Activated T-helper 9 cell treated with anti-CD3 and anti-CD28 coated beads, Interleukin-2, amount 50 U/mL, for 16 hours (primary cell): ENCODE measurements around the gene ITGA2B.
"Not testable (repeated sequence)": the region's sequence is repeated elsewhere in the genome, so short reads cannot be mapped to it uniquely, and the experiment has no call there.

ENCODE experiments used
- DNase-seq: peaks from one replicate; pipeline ENCODE4 v3.0.0-alpha.2; 2020; ENCODE audit warnings: low read depth

The ITGA2B gene

GRCh38 chr17:44390250-44390870, 911 bp upstream of the ITGA2B start:
- no peak for DNase-seq

GRCh38 chr17:44389723-44390202, 314 bp upstream of the ITGA2B start:
- DNase-seq: no peak

GRCh38 chr17:44387804-44388203, 1.6 kb downstream of the ITGA2B start:
- DNase-seq: no peak

- DNase-seq: no peak
These were observed 3.3 kb downstream of the ITGA2B start for GRCh38 chr17:44386182-44386525.

- DNase-seq: peak; percentile 75
These were observed 3.9 kb downstream of the ITGA2B start for GRCh38 chr17:44385287-44386181.

GRCh38 chr17:44384823-44385286, 4.6 kb downstream of the ITGA2B start:
- DNase-seq: no peak

- DNase-seq: no peak
These were observed 5.1 kb downstream of the ITGA2B start for GRCh38 chr17:44384281-44384822.

GRCh38 chr17:44383861-44384260, 5.6 kb downstream of the ITGA2B start:
- no peak for DNase-seq

GRCh38 chr17:44383363-44383762, 6.1 kb downstream of the ITGA2B start:
- no peak for DNase-seq

GRCh38 chr17:44382917-44383316, 6.5 kb downstream of the ITGA2B start:
- no peak for DNase-seq

GRCh38 chr17:44381810-44382305, 7.6 kb downstream of the ITGA2B start:
- no peak for DNase-seq

- DNase-seq: no peak
These were observed 8.7 kb downstream of the ITGA2B start for GRCh38 chr17:44380767-44381166.

GRCh38 chr17:44379887-44380286, 9.6 kb downstream of the ITGA2B start:
- no peak for DNase-seq

- no peak for DNase-seq
These were observed 11.2 kb downstream of the ITGA2B start for GRCh38 chr17:44378171-44378705.

- no peak for DNase-seq
These were observed 12.7 kb downstream of the ITGA2B start for GRCh38 chr17:44376779-44377178.

- DNase-seq: no peak
These were observed 13.3 kb downstream of the ITGA2B start for GRCh38 chr17:44376124-44376523.

- DNase-seq: no peak
These were observed 14.0 kb downstream of the ITGA2B start for GRCh38 chr17:44375196-44376017.

- no peak for DNase-seq
These were observed 14.9 kb downstream of the ITGA2B start for GRCh38 chr17:44374306-44375195.

- DNase-seq: no peak
These were observed 17.4 kb downstream of the ITGA2B start for GRCh38 chr17:44372036-44372435.

GRCh38 chr17:44369414-44370023, 19.9 kb downstream of the ITGA2B start:
- not testable (repeated sequence) for DNase-seq
